Activated naive CD8-positive, alpha-beta T cell treated with anti-CD3 and anti-CD28 coated beads, Interleukin-2, amount 50 U/mL, for 24 hours (primary cell): Measurements from ENCODE around the gene ZFP36L1.

Experiments used
- ATAC-seq: fragments of 150-1000 bp; cut with Tn5 transposase; one replicate; pipeline ENCODE4 v1.10.0; 2021
- DNase-seq: peaks from one replicate; pipeline ENCODE4 v3.0.0; 2021
- H3K27ac Mint-ChIP-seq: one replicate; pipeline ENCODE4 v1.8.0; 2021; ENCODE audit warnings: mild to moderate bottlenecking, mixed read lengths
- H3K27me3 Mint-ChIP-seq: one replicate; pipeline ENCODE4 v1.8.0; 2021; ENCODE audit warnings: mixed read lengths
- H3K36me3 Mint-ChIP-seq: one replicate; pipeline ENCODE4 v1.8.0; 2021; ENCODE audit warnings: low read depth, mixed read lengths
- H3K4me1 Mint-ChIP-seq: one replicate; pipeline ENCODE4 v1.8.0; 2021; ENCODE audit warnings: mixed read lengths
- H3K4me3 Mint-ChIP-seq: one replicate; pipeline ENCODE4 v1.8.0; 2021; ENCODE audit warnings: mild to moderate bottlenecking, moderate library complexity, mixed read lengths
- H3K9me3 Mint-ChIP-seq: one replicate; pipeline ENCODE4 v1.8.0; 2021; ENCODE audit warnings: mixed read lengths

Gene ZFP36L1

DNA sequence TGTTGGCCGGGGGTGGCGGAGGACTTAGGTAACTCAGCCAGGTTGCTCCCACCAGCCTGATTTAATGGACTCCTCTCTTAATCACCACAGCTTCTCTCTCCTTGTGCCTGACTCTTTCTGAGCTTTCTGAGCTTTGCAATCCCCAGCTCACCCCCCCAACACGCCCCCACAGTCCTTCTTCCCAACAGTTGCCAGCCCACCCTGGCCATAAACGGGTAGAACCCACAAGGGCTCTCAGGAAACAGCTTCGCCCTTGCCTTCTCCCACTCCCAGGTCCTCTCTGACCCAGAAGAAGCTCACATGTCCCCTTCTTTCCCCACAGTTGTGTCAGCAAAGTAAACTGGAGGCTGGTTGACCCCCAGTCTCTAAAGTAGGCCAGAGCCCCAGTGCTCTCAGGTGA is 32.9 kb downstream of the ZFP36L1 start:
- Mint-ChIP-seq H3K4me1 (peaks cover 17% of the 10 kb centered on the region), H3K27ac (no peak overlapping the region), H3K36me3 (no peaks in the 10 kb centered on the region), H3K27me3 (no peaks in the 10 kb centered on the region), H3K4me3 (no peak overlapping the region), H3K9me3 (no peaks in the 10 kb centered on the region)
- ATAC-seq: no peak
- no peak for DNase-seq

DNA sequence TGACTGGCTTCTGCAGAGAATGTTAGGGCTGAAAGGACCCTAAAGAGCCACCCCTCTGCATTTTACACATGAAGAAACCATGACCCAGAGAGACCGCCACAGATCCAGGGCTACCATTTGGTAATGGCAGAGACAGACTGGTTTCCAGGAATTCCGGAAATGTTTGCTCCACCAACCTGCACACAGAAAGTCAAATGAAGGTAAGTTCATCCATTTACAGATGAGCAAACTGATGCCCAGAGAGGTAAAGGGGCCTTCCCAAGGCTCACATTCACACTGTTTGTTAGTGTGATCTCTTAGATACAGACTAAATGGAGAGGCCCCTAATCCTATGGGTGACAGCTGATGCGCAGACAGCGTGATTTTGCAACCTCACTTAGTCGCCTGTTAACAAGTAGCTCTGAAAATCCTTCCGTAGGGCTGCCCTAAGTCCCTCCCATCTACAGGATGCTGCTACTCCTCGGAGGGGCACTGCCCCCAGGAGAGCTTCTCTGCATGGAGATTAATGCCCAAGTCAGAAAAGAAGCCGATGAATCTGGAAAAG is 33.8 kb downstream of the ZFP36L1 start:
- Mint-ChIP-seq H3K27me3 (no peaks in the 10 kb centered on the region), H3K4me1 (peaks cover 17% of the 10 kb centered on the region), H3K36me3 (no peaks in the 10 kb centered on the region), H3K27ac (no peak overlapping the region), H3K9me3 (no peaks in the 10 kb centered on the region), H3K4me3 (no peak overlapping the region)
- ATAC-seq (no peak), DNase-seq (no peak)

DNA sequence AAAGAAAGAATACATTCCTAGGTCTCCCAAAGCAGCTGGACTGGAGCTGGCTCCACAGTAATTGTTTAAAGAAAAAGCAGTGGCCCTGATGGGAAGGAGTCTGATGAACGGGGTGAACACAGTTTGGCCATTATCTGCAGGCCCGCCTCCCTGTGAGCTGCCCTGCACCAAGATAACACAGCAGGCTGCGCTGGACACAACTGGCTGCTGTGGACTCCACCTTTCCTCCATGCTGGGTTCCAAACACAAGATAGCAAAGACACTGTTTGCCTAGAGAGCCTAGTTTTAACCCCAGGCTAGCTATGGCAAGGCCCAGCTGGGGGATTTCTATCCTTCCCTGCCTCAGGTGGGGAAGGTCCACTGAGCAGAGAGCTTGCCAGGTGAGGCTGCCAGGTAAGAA is 34.6 kb downstream of the ZFP36L1 start:
- DNase-seq (no peak), ATAC-seq (no peak)
- Mint-ChIP-seq H3K27ac (no peak overlapping the region), H3K9me3 (no peaks in the 10 kb centered on the region), H3K4me1 (peaks cover 17% of the 10 kb centered on the region), H3K27me3 (no peaks in the 10 kb centered on the region), H3K36me3 (no peaks in the 10 kb centered on the region), H3K4me3 (no peak overlapping the region)

DNA sequence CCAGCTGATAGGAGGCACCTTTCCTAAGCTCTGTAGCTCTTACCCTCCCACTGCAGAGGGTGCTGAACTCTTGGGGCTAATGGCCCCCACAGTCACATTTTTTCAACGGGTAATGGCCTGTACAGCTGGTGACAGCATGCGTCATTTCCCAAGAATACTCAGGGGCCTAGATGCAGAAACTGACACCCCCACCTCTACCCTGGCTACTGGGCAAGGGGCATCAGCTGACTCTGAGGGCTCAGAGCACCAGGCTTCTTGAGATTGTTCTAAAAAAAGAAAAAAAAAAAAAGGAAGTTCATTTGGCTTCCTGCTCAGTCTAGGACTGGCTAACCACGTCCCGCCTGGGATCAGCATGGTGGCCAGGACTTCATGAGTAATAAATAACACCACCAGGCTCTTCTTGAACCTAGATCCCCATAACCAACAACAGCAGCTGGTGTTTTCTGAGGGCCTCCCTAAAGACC is 35.2 kb downstream of the ZFP36L1 start:
- DNase-seq: no peak
- ATAC-seq: no peak
- Mint-ChIP-seq H3K27me3 (no peaks in the 10 kb centered on the region), H3K4me1 (peaks cover 17% of the 10 kb centered on the region), H3K9me3 (no peaks in the 10 kb centered on the region), H3K27ac (no peak overlapping the region), H3K4me3 (no peak overlapping the region), H3K36me3 (no peaks in the 10 kb centered on the region)

DNA sequence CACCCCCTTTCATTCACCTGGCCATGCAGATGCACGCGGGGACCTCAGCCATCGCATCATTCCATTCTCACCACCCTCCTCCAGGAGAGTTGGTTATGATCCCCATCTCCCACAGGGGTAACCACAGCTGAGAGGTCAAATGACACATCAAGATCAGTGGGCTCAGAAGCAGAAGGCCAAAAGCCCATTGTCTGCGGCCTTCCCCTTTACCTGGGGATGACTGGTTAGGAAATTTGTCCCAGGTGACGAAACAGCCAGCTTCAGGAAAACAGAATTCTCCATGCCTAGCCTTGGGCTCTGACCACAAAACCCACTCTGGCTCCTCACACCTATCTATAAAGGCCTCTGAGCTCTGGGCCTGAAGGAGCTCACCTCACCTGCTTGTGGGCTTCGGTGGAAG is 36.1 kb downstream of the ZFP36L1 start:
- Mint-ChIP-seq H3K27me3 (no peaks in the 10 kb centered on the region), H3K9me3 (no peaks in the 10 kb centered on the region), H3K4me1 (peaks cover 16% of the 10 kb centered on the region), H3K27ac (no peak overlapping the region), H3K36me3 (no peaks in the 10 kb centered on the region), H3K4me3 (no peak overlapping the region)
- ATAC-seq (no peak), DNase-seq (no peak)

DNA sequence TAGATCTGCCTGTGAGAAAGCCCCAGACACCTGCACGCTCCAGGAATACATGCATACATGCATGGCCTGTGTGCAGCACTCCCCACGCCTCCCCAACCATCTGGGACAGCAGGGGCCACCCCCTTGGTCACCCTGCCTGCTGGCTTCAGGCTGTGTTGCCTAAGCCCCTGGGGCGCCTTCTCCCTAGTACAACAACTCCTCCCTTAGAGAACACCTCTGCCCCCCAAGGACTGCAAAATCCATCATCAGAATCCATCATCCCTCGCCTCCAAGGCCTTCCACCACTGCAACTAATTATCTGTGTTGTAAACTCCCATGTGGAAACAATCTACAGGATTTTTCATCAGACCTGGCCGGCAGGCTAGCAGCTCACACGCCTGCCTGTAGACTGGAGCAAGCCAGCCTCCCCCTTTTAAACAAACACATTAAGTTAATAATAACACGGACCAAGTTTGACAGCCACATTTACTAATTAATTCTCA is 36.8 kb downstream of the ZFP36L1 start:
- DNase-seq (no peak), ATAC-seq (no peak)
- no peak overlapping the region for H3K4me3 Mint-ChIP-seq
- no peak overlapping the region for H3K27ac Mint-ChIP-seq
- H3K9me3 Mint-ChIP-seq: no peaks in the 10 kb centered on the region
- no peaks in the 10 kb centered on the region for H3K27me3 Mint-ChIP-seq
- H3K4me1 Mint-ChIP-seq: peaks cover 16% of the 10 kb centered on the region
- no peaks in the 10 kb centered on the region for H3K36me3 Mint-ChIP-seq

DNA sequence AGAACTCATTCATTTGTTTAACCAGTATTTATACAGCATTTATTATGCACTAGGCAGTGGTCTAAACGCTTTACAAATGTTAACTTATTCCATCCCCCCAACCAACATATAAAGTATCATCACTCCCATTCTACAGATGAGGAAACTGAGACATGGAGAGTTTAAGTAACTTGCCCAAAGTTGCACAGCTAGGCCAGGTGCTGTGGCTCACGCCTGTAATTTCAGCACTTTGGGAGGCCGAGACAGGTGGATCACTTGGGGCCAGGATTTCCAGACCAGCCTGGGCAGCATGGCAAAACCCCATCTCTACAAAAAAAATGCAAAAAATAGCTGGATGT is 37.9 kb downstream of the ZFP36L1 start:
- Mint-ChIP-seq H3K36me3 (no peaks in the 10 kb centered on the region), H3K4me3 (no peak overlapping the region), H3K9me3 (no peaks in the 10 kb centered on the region), H3K4me1 (peaks cover 16% of the 10 kb centered on the region), H3K27ac (no peak overlapping the region), H3K27me3 (no peaks in the 10 kb centered on the region)
- DNase-seq: no peak
- ATAC-seq: no peak

DNA sequence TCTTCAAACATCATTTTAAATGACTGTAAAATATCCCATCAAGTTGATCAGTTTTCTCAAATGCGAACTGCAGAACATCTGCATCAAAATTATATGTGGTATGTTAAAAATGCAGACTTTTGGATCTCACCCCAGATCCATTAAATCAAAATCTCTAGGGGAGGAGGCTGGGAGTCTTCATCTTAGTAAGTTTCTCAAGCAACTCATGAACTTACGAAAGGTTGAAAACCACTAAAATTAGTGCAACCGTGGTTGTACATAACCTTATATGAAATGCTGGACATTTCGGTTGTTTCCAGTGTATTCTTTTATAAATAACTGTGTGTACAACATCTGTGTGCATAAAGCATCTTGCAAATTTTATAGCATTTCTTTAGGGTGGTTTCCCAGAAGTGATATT is 39.2 kb downstream of the ZFP36L1 start:
- H3K27me3 Mint-ChIP-seq: no peaks in the 10 kb centered on the region
- DNase-seq (no peak), ATAC-seq (no peak)
- no peak overlapping the region for H3K27ac Mint-ChIP-seq
- H3K36me3 Mint-ChIP-seq: no peaks in the 10 kb centered on the region
- H3K9me3 Mint-ChIP-seq: no peaks in the 10 kb centered on the region
- no peak overlapping the region for H3K4me3 Mint-ChIP-seq
- H3K4me1 Mint-ChIP-seq: peaks cover 16% of the 10 kb centered on the region

DNA sequence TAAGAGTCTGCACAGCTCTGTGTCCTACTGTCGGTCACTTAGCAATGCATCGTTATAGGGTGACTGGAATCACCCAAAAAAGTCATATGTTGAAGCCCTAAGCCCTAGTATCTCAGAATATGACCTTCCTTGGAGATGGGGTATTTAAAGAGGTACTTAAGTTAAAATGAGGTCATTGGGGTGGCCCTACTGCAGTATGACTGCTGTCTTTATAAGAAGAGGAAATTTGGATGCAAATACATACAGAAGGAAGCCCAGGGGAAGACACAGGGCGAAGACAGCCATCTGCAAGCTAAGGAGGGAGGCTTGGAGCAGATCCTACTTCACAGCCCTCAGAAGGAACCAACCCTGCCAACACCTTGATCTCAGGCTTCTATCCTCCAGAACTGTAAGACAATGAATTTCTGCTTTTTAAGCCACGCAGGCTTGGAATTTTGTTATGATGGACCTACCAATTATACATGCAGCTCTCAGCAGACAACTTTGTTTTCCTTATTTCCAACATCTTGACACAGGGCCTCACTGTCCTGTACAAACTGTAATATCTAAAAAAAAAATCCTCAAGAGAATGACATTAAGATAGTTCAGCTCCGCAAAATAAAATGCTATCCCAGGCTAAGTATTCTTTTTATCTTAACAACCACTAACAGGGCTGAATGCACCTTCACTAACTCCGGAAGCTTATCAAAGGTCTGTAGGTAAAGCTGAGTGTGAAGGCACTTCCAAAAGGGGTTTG is 40.4 kb downstream of the ZFP36L1 start:
- ATAC-seq (no peak), DNase-seq (no peak)
- no peak overlapping the region for H3K27ac Mint-ChIP-seq
- H3K4me3 Mint-ChIP-seq: no peak overlapping the region
- H3K36me3 Mint-ChIP-seq: no peaks in the 10 kb centered on the region
- peaks cover 10% of the 10 kb centered on the region for H3K4me1 Mint-ChIP-seq
- H3K9me3 Mint-ChIP-seq: no peaks in the 10 kb centered on the region
- H3K27me3 Mint-ChIP-seq: no peaks in the 10 kb centered on the region

DNA sequence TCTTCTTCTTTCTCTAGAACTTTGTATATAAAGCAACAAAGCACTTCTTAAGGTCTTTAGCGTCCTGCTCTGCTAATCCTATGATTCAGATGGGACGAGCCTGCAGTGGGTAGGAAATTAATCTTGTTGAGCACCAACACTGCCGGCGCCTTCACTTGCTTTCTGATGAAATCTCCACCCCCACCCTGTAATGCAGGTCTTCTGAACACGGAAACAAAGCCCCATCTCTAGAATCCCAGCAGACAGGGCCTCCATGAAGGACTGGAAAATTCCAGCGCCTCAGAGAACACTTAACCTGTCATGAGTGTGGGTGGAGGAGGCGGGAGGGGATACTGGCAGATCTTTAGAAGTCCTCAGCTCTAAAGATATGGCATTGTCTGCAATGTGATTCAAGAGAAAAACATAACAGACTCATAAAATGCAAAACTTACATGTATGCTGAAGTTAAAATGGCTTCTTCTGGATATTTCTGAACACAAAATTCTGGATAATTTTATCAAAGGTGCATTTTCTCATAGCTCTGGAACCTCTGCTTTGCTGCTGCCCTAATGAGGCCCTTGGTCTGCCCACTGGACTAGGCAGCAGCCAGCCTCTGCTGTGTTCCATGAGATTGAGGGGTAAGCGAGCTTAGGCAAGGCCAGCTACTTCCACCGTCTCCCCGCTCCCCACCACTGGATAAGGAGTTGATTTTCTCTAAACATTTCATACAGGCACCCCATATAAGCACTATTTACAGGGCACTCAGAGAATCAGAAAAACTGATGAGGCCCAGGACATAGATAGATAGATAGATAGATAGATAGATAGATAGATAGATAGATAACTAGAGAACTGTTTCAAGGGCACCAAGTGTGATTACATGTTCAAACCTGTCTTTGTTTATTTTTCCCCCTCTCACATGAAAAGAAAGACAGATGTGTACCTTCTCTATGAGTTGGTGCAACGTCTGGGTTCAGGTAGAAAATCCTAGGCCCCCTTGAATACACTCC is 43.1 kb downstream of the ZFP36L1 start:
- Mint-ChIP-seq H3K36me3 (no peaks in the 10 kb centered on the region), H3K27me3 (no peaks in the 10 kb centered on the region), H3K4me1 (no peaks in the 10 kb centered on the region), H3K9me3 (no peaks in the 10 kb centered on the region), H3K27ac (no peak overlapping the region), H3K4me3 (no peak overlapping the region)
- no peak for ATAC-seq
- DNase-seq: no peak

DNA sequence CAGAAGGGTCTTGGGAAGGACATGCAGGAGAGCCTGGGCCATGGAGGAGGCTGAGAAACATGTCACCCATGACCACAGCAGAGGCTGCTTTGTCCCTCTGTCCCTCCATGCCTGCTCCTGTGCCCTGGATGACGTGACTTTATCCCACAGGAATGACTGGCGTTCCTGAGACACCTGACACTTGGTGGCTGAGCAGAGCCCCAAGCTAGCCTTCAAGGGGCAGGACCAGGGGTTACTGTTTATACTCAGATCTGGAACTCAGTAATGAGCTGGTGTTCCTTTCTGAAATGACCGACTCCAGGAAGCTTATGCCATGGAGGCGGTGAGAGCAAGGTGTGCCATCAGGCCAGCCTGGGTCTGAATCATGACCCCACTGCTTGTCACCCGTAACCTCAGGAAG is 44.2 kb downstream of the ZFP36L1 start:
- no peak overlapping the region for H3K4me3 Mint-ChIP-seq
- DNase-seq (no peak), ATAC-seq (no peak)
- no peaks in the 10 kb centered on the region for H3K27me3 Mint-ChIP-seq
- H3K9me3 Mint-ChIP-seq: no peaks in the 10 kb centered on the region
- H3K27ac Mint-ChIP-seq: no peak overlapping the region
- no peaks in the 10 kb centered on the region for H3K4me1 Mint-ChIP-seq
- no peaks in the 10 kb centered on the region for H3K36me3 Mint-ChIP-seq

DNA sequence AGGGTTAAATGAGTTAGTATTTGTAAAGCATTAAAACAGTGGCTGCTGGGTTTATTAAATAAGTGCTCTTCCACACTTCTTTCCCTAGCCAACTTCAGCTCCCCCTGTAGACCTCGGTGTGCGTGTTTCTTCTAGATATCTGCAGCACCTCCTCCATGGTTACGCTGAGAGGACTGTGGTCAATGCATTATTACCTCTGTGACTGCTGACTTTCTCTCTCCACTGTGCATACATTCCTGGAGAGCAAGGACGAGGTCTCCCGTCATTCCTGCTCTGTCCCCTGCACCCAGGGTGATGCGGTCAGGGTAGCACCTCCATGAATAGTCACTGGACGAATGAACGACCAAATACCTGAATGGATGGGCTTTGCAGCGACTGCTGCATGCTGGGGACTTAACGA is 44.6 kb downstream of the ZFP36L1 start:
- Mint-ChIP-seq H3K4me1 (peaks cover under 1% of the 10 kb centered on the region), H3K9me3 (no peaks in the 10 kb centered on the region), H3K36me3 (no peaks in the 10 kb centered on the region), H3K27ac (no peak overlapping the region), H3K4me3 (no peak overlapping the region), H3K27me3 (no peaks in the 10 kb centered on the region)
- DNase-seq (no peak), ATAC-seq (no peak)

DNA sequence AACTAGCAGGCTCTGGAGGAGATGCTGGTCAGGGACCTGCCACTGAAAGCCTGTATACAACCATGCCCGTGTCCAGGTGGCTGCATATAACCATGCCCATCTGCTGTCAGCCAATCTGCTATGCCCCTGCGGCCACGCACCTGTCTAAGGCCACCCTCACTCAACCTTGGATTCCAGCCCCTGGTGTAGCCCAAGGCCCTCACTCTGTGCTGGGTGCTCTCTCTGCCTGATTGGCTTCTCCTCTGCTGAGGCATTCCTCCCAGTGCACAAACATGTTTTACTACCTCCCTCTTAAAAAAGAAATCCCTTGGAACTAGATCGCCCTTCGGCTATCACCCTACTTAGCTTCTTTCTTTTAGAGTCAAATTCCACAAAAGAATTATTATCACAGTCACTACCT is 45.5 kb downstream of the ZFP36L1 start:
- Mint-ChIP-seq H3K27ac (no peak overlapping the region), H3K4me3 (no peak overlapping the region), H3K27me3 (no peaks in the 10 kb centered on the region), H3K36me3 (no peaks in the 10 kb centered on the region), H3K9me3 (no peaks in the 10 kb centered on the region), H3K4me1 (peaks cover 5% of the 10 kb centered on the region)
- DNase-seq: no peak
- ATAC-seq: no peak

DNA sequence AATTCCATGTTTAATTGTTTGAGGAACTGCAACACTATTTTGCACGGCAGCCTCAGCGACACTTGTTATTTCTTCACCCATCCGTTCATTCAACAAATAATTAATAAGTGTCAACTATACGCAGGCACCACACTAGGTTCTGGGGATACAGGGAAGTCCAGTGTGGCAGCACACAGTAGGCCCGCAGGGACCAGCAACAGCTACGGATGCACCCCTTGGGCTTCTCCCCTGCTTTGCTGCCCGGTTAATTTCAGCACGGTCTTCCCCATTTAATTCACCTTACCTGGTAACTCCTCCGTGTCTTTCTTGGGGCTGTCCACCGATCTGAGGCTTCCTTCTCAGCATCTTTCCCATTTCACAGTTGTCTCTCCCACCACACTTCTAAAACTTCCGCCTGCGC is 48.3 kb downstream of the ZFP36L1 start:
- Mint-ChIP-seq H3K27ac (no peak overlapping the region), H3K9me3 (peaks cover 11% of the 10 kb centered on the region), H3K4me3 (no peak overlapping the region), H3K36me3 (peaks cover 4% of the 10 kb centered on the region), H3K4me1 (peaks cover 23% of the 10 kb centered on the region), H3K27me3 (no peaks in the 10 kb centered on the region)
- no peak for ATAC-seq
- DNase-seq: no peak
